ENCODE data around the gene TRIM71. TPM values are rescaled to one million over a fixed set of nuclear protein-coding genes. Genes with fewer than 3 reads are reported as not detected.

Gene TRIM71
- total RNA-seq, 1 donor from 2014 or later: 3.6 TPM

GRCh38 chr3:32888739-32889138 is 70.9 kb downstream of the TRIM71 start:
- TF ChIP-seq CTCF (conservative IDR thresholded peaks at IDR 0.05; ENCODE audit: low read depth, low read length): no peak
- DNase-seq (ENCODE audit: low read depth): no peak
- no peak overlapping the region for H3K4me3 ChIP-seq (ENCODE audit: low read depth, low read length)

GRCh38 chr3:32890420-32891276 is 72.9 kb downstream of the TRIM71 start:
- H3K4me3 ChIP-seq (ENCODE audit: low read depth, low read length): no peak overlapping the region

GRCh38 chr3:32891365-32891764 is 73.6 kb downstream of the TRIM71 start:
- no peak for TF ChIP-seq CTCF (conservative IDR thresholded peaks at IDR 0.05; ENCODE audit: low read depth, low read length)
- DNase-seq (ENCODE audit: low read depth): no peak
- no peak overlapping the region for H3K4me3 ChIP-seq (ENCODE audit: low read depth, low read length)

More at GRCh38 chr3:32890420-32891276, 72.9 kb downstream of the TRIM71 start:
- no peak for DNase-seq (ENCODE audit: low read depth)
- TF ChIP-seq CTCF (conservative IDR thresholded peaks at IDR 0.05; ENCODE audit: low read depth, low read length): no peak

GRCh38 chr3:32892625-32893598 is 75.1 kb downstream of the TRIM71 start:
- no peak for TF ChIP-seq CTCF (conservative IDR thresholded peaks at IDR 0.05; ENCODE audit: low read depth, low read length)
- DNase-seq (ENCODE audit: low read depth): no peak
- no peak overlapping the region for H3K4me3 ChIP-seq (ENCODE audit: low read depth, low read length)

- TF ChIP-seq CTCF (conservative IDR thresholded peaks at IDR 0.05; ENCODE audit: low read depth, low read length): no peak
- H3K4me3 ChIP-seq (ENCODE audit: low read depth, low read length): no peak overlapping the region
- DNase-seq (ENCODE audit: low read depth): no peak
Observed at GRCh38 chr3:32894977-32895376, 77.2 kb downstream of the TRIM71 start.

- no peak for DNase-seq (ENCODE audit: low read depth)
- H3K4me3 ChIP-seq (ENCODE audit: low read depth, low read length): no peak overlapping the region
- no peak for TF ChIP-seq CTCF (conservative IDR thresholded peaks at IDR 0.05; ENCODE audit: low read depth, low read length)
Observed at GRCh38 chr3:32895701-32896100, 77.9 kb downstream of the TRIM71 start.
